ENCODE results near the gene CMPK1. TPM values are rescaled to one million over a fixed set of nuclear protein-coding genes. Genes with fewer than 3 reads are reported as not detected.
"Not testable (repeated sequence)": the region's sequence is repeated elsewhere in the genome, so short reads cannot be mapped to it uniquely, and the experiment has no call there.

CMPK1 gene
- total RNA-seq, 1 experiment from 2014 or later: 28.7 TPM

- Histone ChIP-seq H3K27ac (ENCODE audit: insufficient read length, low read depth, low read length) (no peak overlapping the region), H3K4me2 (ENCODE audit: insufficient read depth, insufficient read length, low read length) (no peak overlapping the region), H3K79me2 (ENCODE audit: insufficient read depth, low read length) (peaks cover 3% of the 10 kb centered on the region; the same call in 1 of the 2 replicates), H3K4ac (ENCODE audit: low read depth, low read length) (no peak overlapping the region), H3K79me1 (ENCODE audit: insufficient read depth, low read depth, low read length, poor library complexity, severe bottlenecking) (no peaks in the 10 kb centered on the region), H4K5ac (ENCODE audit: insufficient read length, low read depth, low read length) (no peak overlapping the region), H3K56ac (ENCODE audit: insufficient read length, low read depth, low read length) (no peak overlapping the region), H3K27me3 (ENCODE audit: insufficient read depth, low read length) (no peaks in the 10 kb centered on the region), H2BK5ac (ENCODE audit: insufficient read length, low read length) (no peak overlapping the region), H2BK15ac (ENCODE audit: low read depth, low read length) (no peak overlapping the region), H2BK20ac (ENCODE audit: low read depth, low read length, poor library complexity, severe bottlenecking) (no peak overlapping the region), H4K8ac (replicated peaks; ENCODE audit: insufficient read length, low read depth, low read length) (no peak overlapping the region), H3K14ac (ENCODE audit: insufficient read depth, low read length) (no peak overlapping the region), H4K20me1 (ENCODE audit: control insufficient read depth, insufficient read depth, insufficient read length) (no peaks in the 10 kb centered on the region), H3K18ac (ENCODE audit: insufficient read length, low read depth, low read length) (no peak overlapping the region), H2AK5ac (ENCODE audit: insufficient read length, low read length) (no peak overlapping the region), H3K9me3 (ENCODE audit: control insufficient read depth, low read depth, low read length) (no peaks in the 10 kb centered on the region), H2AFZ (ENCODE audit: low read length) (no peak overlapping the region), H2BK12ac (ENCODE audit: insufficient read length, low read depth, low read length) (no peak overlapping the region), H3K4me1 (ENCODE audit: insufficient read depth, low read length) (no peaks in the 10 kb centered on the region), H3K9ac (ENCODE audit: extremely low read depth, insufficient read length, low read length) (no peak overlapping the region), H4K91ac (ENCODE audit: insufficient read length, low read depth, low read length) (no peak overlapping the region), H3K23ac (ENCODE audit: insufficient read length, low read depth, low read length) (no peak overlapping the region), H3K23me2 (ENCODE audit: insufficient read length, low read depth, low read length, poor library complexity, severe bottlenecking) (peaks cover 3% of the 10 kb centered on the region), H3T11ph (ENCODE audit: low read length) (no peak overlapping the region), H2BK120ac (ENCODE audit: low read depth, low read length, poor library complexity, severe bottlenecking) (no peak overlapping the region)
- H3K4me3 Mint-ChIP-seq: no peak overlapping the region
- H3K27ac Mint-ChIP-seq: no peak overlapping the region
- DNase-seq: no peak
- TF ChIP-seq CTCF (conservative IDR thresholded peaks at IDR 0.05): no peak
- H3K4me1 Mint-ChIP-seq: peaks cover 1 to 5% of the 10 kb centered on the region in 2 experiments
- peaks cover 1 to 5% (median 1%) of the 10 kb centered on the region in 3 experiments; a peak in 5 of 7 replicates for H3K36me3 Mint-ChIP-seq (ENCODE audit: insufficient read depth in 1 of 3, low read depth in 3 of 3)
- H3K9me3 Mint-ChIP-seq: no peaks in the 10 kb centered on the region
- WGBS (ENCODE audit: extremely low coverage, insufficient read length, low lambda C conversion rate): no CpG with 5 or more reads among the region's 1 CpG
- H3K27me3 Mint-ChIP-seq (ENCODE audit: low read depth): no peaks in the 10 kb centered on the region
These were observed 15.7 kb upstream of the CMPK1 start for GRCh38 chr1:47317841-47318240.

- H3K9me3 Mint-ChIP-seq; H3K27ac Mint-ChIP-seq; H3K79me1 ChIP-seq (ENCODE audit: insufficient read depth, low read depth, low read length, poor library complexity, severe bottlenecking); DNase-seq; H4K91ac ChIP-seq (ENCODE audit: insufficient read length, low read depth, low read length); H2BK12ac ChIP-seq (ENCODE audit: insufficient read length, low read depth, low read length); H3K27me3 ChIP-seq (ENCODE audit: insufficient read depth, low read length); H2AFZ ChIP-seq (ENCODE audit: low read length); H3K18ac ChIP-seq (ENCODE audit: insufficient read length, low read depth, low read length); H3K27me3 Mint-ChIP-seq (ENCODE audit: low read depth); H2BK120ac ChIP-seq (ENCODE audit: low read depth, low read length, poor library complexity, severe bottlenecking); H3K23ac ChIP-seq (ENCODE audit: insufficient read length, low read depth, low read length); H3K4me1 Mint-ChIP-seq; H4K5ac ChIP-seq (ENCODE audit: insufficient read length, low read depth, low read length); H3K27ac ChIP-seq (ENCODE audit: insufficient read length, low read depth, low read length); H2BK5ac ChIP-seq (ENCODE audit: insufficient read length, low read length); H3K4me3 Mint-ChIP-seq; H3K36me3 Mint-ChIP-seq (ENCODE audit: insufficient read depth in 1 of 3, low read depth in 3 of 3); H4K8ac ChIP-seq (replicated peaks; ENCODE audit: insufficient read length, low read depth, low read length); H2BK15ac ChIP-seq (ENCODE audit: low read depth, low read length); H2AK5ac ChIP-seq (ENCODE audit: insufficient read length, low read length); H4K20me1 ChIP-seq (ENCODE audit: control insufficient read depth, insufficient read depth, insufficient read length); H3K79me2 ChIP-seq (ENCODE audit: insufficient read depth, low read length); H3K4me1 ChIP-seq (ENCODE audit: insufficient read depth, low read length); H3K9ac ChIP-seq (ENCODE audit: extremely low read depth, insufficient read length, low read length); H3K56ac ChIP-seq (ENCODE audit: insufficient read length, low read depth, low read length); H3K23me2 ChIP-seq (ENCODE audit: insufficient read length, low read depth, low read length, poor library complexity, severe bottlenecking); H2BK20ac ChIP-seq (ENCODE audit: low read depth, low read length, poor library complexity, severe bottlenecking); H3K4ac ChIP-seq (ENCODE audit: low read depth, low read length); H3K9me3 ChIP-seq (ENCODE audit: control insufficient read depth, low read depth, low read length); H3T11ph ChIP-seq (ENCODE audit: low read length); H3K4me2 ChIP-seq (ENCODE audit: insufficient read depth, insufficient read length, low read length); H3K14ac ChIP-seq (ENCODE audit: insufficient read depth, low read length): not testable (repeated sequence)
- WGBS (ENCODE audit: extremely low coverage, insufficient read length, low lambda C conversion rate): no CpG with 5 or more reads among the region's 14 CpGs
These were observed 13.6 kb upstream of the CMPK1 start for GRCh38 chr1:47319968-47320367.

All from H9 (cell line).